ENCODE results near the gene DNER.
A peak's percentile ranks its signal among the peaks of the same experiment; 100 is the strongest.
"Not testable (repeated sequence)": the region's sequence is repeated elsewhere in the genome, so short reads cannot be mapped to it uniquely, and the experiment has no call there.

Gene DNER

DNA sequence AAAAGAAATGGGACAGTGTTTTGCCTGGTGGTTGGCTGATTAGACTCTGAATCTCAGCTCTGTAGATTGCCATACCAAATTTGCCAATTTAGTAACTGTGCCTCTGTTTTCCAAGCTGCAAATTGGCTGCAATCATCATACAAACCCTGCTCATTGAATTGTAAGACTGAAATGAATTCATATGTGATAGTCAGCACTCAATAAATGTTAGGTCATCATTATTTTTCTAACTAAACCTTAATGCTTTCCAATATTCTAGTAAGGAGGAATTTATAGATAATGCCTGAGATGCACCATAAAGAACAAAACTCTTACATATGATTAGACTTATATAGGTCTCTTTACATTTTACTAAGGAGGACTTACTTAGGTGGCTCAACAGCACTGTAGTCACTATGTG is 85.3 kb downstream of the DNER start:
- H3K4me3 ChIP-seq (replicated peaks in 1 of 2; ENCODE audit: low read depth in 2 of 2, low read length in 2 of 2), result no peak overlapping the region
- TF ChIP-seq, protein P1, sequence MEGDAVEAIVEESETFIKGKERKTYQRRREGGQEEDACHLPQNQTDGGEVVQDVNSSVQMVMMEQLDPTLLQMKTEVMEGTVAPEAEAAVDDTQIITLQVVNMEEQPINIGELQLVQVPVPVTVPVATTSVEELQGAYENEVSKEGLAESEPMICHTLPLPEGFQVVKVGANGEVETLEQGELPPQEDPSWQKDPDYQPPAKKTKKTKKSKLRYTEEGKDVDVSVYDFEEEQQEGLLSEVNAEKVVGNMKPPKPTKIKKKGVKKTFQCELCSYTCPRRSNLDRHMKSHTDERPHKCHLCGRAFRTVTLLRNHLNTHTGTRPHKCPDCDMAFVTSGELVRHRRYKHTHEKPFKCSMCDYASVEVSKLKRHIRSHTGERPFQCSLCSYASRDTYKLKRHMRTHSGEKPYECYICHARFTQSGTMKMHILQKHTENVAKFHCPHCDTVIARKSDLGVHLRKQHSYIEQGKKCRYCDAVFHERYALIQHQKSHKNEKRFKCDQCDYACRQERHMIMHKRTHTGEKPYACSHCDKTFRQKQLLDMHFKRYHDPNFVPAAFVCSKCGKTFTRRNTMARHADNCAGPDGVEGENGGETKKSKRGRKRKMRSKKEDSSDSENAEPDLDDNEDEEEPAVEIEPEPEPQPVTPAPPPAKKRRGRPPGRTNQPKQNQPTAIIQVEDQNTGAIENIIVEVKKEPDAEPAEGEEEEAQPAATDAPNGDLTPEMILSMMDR (IDR thresholded peaks at IDR 0.05; ENCODE audit: low read depth, low read length), result no peak
- no peak for DNase-seq (ENCODE audit: low read depth in 2 of 2)

DNA sequence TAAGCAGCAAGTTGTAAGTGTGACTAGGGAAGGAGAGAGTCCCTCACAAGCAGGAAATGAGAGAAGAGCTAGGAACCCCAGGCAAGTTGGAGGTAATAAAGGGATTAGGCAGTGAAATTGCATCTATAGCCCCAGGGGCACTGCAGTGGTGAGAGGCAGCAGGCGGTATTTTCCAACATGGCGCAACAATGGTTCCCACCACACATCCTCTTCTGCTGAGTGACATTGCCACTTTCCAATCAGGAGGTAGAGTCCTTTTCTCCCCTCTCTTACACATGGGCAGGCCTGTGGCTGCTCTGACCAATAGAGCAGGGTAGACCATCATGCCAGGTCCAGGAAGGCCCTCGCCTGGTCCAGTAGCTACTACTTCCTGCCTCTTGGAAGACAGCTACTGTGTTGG is 86.6 kb downstream of the DNER start:
- TF ChIP-seq, protein P1 (IDR thresholded peaks at IDR 0.05; ENCODE audit: low read depth, low read length), result no peak
- H3K4me3 ChIP-seq (replicated peaks in 1 of 2; ENCODE audit: low read depth in 2 of 2, low read length in 2 of 2), result no peak overlapping the region
- DNase-seq (ENCODE audit: low read depth in 2 of 2), result no peak

DNA sequence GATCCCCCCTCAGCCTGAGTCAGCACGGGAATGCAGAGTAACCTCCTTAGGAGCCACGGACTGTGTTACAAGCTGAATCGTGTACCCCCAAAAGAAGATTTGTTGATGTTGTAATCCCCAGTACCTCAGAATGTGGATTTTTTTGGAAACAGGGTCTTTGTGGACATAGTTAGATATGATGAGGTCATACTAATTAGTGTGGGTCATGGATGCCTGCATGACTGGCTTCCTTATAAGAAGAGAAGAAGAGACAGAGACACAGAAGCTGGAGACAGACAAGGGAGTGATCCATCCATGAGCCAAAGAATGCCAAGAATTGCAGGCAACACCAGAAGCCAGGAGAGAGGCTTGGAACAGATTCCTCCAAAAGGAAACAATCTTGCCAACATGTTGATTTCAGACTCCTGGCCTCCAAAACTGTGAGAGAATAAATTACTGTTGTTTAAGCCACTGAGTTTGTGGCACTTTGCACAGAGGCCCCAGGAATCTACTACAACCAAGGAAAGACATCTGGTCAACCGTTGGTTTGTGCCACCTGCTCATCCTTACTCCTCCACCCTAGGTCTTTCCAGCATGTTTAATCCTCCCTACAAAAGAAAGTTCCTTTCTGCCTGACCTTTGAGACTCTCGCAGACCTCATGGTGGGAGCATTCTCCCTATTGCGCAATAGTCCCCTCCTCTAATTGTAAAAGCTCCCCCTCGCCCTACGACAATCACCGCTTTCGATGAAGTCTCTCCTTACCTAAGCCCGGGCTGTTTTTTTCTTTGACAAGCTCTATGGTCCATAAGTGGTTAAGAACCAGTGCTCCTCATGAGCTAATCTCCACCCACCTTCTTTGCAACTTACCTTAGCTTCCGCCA is 91.6 kb downstream of the DNER start:
- no peak for DNase-seq (ENCODE audit: low read depth in 2 of 2)
- no peak overlapping the region for H3K4me3 ChIP-seq (replicated peaks in 1 of 2; ENCODE audit: low read depth in 2 of 2, low read length in 2 of 2)
- TF ChIP-seq, protein P1 (IDR thresholded peaks at IDR 0.05; ENCODE audit: low read depth, low read length), result no peak

DNA sequence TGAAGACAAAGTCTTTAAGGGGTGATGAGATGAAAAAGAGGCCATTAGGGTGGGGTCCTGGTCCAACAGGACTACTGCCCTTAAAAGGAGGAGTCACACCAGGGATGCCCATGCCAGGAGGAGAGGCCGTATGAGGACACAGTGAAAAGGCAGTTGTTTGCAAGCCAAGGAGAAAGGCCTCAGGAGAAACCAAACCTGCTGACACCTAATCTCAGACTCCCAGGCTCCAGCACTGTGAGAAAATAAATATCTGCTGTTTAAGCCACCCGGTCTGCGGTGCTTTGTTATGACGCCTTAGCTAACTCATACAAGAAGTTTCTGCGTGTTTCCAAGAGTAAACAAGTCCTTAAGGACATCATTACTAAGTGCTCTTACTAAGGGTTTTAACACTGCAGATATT is 93.6 kb downstream of the DNER start:
- TF ChIP-seq, protein P1 (IDR thresholded peaks at IDR 0.05; ENCODE audit: low read depth, low read length), result no peak
- DNase-seq (ENCODE audit: low read depth in 2 of 2), result peak; percentile 3 to 26
- H3K4me3 ChIP-seq (replicated peaks in 1 of 2; ENCODE audit: low read depth in 2 of 2, low read length in 2 of 2), result no peak overlapping the region

DNA sequence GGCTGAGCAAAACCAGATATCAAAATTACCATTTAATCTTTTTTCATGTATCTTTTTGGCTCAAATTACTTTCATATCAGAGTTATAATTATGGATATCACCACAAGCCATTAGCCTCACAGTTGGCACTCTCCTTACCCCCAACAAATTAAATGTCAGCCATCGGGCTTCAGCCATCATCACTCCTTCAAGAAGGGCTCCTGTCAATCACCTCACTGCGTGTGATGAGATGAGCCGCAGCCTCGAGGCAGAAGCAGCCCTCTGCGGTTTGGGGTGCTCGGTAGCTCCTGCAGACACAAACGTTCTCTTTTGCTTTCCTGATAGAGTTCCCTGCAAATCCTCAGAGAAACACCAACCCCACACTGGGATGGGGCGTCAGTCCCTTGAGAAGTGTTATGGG is 94.1 kb downstream of the DNER start:
- DNase-seq (ENCODE audit: low read depth in 2 of 2), result no peak
- H3K4me3 ChIP-seq (replicated peaks in 1 of 2; ENCODE audit: low read depth in 2 of 2, low read length in 2 of 2), result no peak overlapping the region
- TF ChIP-seq, protein P1 (IDR thresholded peaks at IDR 0.05; ENCODE audit: low read depth, low read length), result no peak

DNA sequence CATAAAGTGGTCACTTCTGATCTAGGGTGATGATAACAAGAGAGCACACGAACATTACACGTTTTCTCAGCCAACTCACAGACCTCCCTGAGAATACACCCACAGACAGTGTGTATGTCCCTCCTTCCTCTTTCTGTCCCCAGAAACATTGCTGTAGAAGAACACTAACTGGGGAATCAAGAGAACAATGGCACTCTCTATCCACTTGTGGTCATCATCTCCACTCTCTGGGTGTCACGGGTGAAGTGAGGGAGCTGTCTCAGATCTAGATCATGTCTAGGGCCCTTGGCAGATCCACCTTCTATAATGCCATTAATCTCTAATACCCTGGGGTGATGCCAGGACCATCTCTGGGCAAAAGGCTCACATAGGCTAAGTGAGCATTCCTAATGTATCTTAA is 97.9 kb downstream of the DNER start:
- H3K4me3 ChIP-seq (replicated peaks in 1 of 2; ENCODE audit: low read depth in 2 of 2, low read length in 2 of 2), result no peak overlapping the region
- TF ChIP-seq, protein P1 (IDR thresholded peaks at IDR 0.05; ENCODE audit: low read depth, low read length), result no peak
- DNase-seq (ENCODE audit: low read depth in 2 of 2), result no peak

DNA sequence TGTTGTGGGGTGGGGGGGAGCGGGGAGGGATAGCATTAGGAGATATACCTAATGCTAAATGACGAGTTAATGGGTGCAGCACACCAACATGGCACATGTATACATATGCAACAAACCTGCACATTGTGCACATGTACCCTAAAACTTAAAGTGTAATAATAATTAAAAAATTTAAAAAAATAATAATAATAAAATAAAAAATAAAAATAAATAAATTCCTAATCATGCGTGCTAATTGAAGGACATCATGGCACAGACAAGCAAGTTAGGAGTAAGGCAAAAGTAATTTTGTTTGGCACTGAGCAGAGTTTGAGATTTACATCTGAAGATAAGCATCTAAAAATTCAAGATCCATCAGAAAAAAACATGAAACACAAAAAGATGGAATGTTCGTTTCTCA is 100.3 kb downstream of the DNER start:
- not testable (repeated sequence) for H3K4me3 ChIP-seq (replicated peaks in 1 of 2; ENCODE audit: low read depth in 2 of 2, low read length in 2 of 2); DNase-seq (ENCODE audit: low read depth in 2 of 2)

All from cardiac fibroblast (primary cell).